CD1c-positive myeloid dendritic cell (primary cell): ENCODE measurements around the gene COL13A1.
A peak's percentile ranks its signal among the peaks of the same experiment; 100 is the strongest.

ENCODE experiments used
- DNase-seq: peaks from one replicate; pipeline ENCODE4 v3.0.0-alpha.2; 2016; ENCODE audit errors: extremely low spot score

COL13A1 gene

DNA sequence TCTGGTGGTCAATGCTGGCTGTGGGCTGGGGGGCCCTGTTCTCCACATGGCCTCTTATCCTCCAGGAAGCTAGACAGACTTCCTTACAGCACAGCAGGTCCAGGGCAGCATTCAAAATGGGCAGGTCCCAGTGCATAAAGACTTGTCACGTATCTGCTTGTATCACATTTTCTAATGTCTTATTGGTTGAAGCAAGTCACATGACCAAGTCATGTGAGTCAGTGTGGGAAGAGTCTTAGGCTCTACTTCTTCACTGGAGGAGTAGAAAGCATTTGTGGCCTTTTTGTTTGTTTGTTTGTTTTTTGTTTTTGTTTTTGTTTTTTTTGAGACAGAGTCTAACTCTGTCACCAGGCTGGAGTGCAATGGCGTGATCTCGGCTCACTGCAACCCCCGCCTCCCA lies 104.7 kb downstream of the COL13A1 start:
- DNase-seq = peak; percentile 16

DNA sequence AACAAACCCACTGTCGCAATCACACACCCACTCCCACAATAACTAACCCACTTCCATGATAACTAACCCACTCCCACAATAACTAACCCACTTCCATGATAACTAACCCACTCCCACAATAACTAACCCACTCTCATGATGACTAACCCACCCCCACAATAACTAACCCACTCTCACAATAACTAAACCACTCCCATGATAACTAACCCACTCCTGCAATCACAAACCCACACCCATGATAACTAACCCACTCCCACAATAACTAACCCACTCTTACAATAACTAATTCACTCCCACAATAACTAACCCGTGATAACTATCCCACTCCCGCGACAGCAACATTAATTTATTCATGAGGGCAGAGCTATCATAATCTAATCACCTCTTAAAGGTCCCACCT lies 105.8 kb downstream of the COL13A1 start:
- DNase-seq = no peak

DNA sequence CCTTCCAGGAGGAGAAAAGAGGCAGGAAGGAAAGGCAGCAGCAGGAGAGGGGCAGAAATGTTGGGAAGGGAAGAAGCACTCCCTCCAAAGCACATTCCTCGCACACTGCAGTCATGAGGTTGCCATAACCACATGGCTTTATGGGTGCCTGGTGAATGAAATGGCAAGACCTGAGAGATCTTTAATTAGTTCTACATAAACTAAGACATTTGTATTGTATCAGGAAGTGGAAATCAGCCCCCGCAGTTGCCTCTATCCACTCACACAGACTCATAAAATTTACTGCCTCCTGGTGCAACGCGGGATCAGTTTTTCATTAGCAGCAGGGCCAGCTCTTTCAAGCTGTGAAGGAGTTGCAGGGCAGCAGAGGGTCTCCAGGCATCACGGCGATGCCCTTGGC lies 106.4 kb downstream of the COL13A1 start:
- peak; percentile 10 for DNase-seq

DNA sequence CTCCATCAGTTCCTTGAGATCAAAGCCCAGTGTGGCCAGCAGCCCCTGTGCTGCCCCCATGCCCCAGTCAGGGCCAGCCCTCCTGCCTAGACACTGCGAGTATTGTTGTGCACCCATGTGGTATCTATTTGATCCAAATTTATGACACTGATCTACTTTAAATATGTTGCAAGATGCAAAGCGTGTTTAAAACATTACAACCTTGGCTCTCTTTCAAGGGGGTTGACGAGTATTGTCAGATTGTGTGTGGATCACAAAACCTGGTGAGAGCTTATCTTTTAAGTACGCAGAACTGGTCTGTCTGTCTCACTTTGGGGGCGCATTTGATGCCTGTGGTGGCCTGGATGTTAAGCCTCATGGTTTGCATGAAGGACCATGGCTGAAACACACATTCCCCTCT lies 108.9 kb downstream of the COL13A1 start:
- DNase-seq = no peak

DNA sequence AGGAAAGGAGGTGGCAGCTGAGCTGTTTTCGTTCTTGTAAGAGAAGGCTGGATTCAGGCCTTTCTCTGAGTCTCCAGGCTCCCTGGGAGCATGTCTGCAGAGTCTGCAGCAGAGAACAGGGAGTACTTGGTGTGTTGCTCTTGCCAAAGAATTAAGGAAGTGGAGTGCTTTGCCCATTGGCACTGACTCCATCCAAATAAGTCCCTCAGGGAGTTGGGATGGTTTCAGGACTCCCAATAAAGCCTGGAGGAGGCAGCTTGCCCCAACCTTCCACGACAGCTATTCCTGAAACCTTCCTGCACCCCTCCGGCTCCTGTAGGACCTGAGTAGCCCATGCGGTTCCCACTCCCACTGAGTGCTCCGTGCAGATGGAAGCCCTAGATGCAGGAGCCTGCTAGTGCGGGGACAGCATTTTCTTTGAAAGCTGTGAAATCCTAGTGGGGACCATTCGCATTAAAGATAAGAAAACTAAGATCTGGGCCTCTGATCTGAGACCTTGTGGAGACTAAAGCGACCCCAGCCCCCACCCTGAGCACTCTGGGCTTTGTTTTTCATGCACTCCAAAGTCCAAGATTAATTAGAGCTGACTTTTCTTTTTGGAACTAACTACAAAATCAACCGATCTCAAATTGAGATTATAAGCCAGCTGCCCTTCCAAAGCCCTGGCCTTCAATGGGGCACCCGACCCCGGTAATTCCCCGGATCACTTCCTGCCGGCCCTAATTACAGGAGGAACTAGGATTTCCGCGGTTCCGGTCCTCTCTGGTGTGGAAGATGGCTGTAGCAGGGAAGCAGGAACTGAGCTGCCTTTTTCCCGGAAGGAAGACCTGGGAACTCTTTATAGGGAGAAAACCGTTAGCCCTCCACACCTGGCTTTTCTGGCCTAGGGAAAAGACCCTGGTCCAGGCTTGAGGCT lies 110.2 kb downstream of the COL13A1 start:
- DNase-seq = no peak

DNA sequence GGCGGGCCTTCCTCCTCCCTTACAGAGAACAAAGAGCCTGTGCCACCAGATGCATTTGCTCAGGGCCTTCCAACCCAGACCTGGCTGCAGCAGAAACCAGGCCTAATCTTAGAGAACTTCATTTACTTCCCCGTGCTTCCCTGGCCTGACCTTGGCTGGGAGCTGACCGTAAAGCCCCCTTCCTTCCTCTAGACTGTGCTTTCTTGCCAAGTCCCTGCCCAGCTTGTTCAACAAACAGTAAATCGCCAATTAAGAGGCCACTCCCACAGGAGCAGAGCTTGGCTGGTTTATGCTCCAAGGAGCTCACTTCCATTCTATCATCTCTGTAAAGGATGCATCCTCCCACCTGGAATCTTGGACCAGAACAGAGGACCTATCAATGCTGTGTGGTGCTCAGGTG lies 110.9 kb downstream of the COL13A1 start:
- no peak for DNase-seq

DNA sequence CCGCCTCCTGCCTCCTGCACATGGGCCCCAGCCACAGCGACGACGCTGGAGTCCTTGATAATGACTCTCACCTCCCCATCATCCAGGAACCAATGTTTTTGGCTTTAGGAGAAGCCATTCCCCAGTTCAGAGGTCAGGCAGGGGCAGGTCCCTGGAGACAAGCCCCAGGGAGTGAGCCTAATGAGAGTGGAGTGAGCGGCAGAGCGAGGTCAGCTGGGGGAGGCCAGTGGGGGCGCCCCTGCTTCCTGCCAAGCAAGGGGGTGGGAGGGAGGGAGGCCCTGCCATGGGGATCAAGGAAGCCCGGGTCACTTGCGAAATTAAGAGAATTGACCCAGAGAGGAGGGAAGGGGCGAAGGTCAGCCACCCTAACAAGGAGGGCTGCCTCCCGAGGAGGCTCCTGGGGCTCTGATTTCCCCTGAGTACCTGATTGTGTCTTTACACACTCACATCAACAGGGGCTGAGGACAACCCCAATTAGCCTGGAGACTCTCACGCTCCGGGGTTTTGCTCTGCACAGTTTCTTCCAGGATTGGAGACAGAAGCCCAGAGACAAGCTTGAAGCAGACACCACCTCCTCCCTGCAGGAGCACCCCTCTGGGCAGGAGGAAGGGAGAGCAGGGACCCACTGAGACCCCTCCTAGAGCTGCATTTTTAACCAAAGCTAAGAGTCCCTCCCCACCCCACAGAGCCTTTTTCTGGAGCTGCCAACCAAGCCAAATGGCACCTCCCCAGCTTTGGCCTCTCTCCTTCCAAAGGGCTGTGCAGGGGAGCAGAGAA lies 112.1 kb downstream of the COL13A1 start:
- DNase-seq = no peak

DNA sequence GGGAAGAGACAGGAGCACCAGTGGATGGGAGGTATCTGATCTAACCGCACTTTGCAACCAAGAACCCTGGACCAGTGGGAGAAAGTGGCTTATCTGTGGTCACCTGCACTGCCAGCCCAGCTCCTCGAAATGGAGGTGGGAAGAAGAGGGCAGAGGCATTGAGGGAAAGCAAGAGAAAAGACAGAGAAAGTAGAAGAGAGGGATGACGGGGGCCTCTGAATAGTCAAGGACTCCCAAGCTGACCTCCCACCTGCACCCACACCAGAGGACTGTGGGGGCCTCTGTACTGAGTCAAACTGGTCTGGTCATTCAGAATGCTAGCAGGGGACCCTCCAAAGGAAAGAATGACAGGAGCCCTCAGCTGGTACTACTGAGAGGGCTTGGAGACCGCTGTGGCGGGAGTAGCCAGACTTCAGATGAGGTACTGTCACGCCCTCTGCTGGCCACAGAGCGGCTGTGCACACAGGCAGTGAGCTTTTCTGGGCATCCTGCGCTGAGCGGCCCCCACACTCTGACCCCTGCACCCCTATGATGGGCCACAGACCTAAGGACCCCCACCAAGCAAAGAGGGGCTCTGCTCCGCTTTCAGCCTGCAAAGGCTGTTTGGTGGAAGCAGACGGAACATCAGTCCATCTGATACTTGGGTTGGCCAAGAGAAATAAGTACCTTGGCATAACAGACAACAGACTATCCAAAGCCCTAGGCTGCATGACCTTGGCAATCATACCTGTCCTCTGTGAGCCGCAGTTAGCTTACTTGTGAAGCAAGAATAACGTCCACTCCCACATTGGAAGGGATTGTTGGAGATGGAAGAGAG lies 112.9 kb downstream of the COL13A1 start:
- peak; percentile 64 for DNase-seq

DNA sequence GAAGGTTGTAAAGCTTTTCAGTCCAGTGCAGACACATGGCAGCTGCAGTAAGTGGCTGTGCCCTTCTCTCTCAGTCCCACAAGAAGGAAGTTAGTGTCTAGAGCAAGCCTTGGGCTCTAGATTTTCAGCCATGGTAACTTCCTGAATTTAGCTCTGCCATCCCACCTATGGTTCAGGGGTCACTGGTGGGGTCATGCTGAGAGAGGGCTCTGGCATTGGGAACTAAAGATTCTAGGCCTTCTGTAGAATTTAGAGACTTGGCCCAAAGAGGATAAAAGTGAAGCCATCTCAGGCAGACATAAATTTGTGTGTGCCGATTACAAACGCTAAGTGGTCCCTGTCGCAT lies 113.5 kb downstream of the COL13A1 start:
- peak; percentile 5 for DNase-seq

DNA sequence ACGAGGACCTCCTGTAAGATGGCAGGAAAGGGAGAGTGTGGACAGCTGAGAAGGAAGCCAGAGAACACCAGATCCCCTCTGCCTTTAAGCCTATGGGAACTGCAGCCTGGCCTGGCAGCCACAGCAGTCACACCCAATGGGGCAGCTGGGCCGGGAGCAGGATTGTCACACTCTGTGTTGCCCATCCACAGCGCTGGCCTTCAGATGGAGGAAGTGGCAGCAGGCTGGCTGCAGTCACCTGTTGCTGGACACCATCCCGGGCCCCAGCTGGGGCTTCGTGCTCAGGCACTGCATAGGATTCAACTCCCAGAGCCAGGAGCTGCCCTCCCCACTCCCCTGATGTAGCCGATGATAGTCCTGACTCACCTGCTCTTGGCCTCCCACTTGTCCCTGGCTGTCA lies 114.4 kb downstream of the COL13A1 start:
- DNase-seq = no peak

DNA sequence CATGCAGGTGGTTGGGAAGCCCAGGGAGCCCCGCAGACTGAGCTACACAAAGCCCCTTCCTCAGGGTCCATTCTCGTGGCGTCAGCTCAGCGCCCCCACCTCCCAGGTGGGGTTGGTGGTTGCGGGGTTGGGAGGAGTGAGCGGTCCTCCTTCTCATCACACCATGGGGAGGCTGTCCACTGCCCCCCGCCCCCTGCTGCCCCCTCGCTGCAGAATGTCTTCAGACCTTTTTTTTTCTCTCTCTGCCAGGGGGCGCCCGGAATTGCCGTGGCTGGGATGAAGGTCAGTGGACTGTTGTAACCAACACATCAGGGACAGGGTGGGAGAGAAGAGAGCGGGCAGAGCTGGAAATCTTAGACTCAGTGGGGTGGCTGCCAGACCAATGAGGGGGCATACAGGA lies 116.3 kb downstream of the COL13A1 start:
- no peak for DNase-seq

DNA sequence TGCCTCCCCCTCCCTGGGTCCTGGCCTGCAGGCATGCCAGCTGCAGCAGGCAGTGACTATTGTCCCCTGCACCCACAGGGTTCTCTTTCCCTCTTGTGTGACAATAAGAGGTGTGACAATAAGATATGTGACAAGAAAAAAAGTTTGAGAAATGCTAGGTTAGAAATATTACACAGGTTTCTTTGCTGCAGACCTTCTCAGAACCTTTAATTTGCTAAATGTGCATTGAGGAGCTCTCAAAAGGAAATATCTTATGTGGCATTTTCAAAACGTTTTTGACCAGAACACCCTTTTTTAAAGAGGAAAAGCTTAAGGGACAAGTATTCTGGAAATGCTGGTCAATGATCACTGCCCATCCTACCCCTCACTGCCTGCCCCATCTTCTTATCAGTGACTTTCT lies 117.5 kb downstream of the COL13A1 start:
- DNase-seq = no peak

DNA sequence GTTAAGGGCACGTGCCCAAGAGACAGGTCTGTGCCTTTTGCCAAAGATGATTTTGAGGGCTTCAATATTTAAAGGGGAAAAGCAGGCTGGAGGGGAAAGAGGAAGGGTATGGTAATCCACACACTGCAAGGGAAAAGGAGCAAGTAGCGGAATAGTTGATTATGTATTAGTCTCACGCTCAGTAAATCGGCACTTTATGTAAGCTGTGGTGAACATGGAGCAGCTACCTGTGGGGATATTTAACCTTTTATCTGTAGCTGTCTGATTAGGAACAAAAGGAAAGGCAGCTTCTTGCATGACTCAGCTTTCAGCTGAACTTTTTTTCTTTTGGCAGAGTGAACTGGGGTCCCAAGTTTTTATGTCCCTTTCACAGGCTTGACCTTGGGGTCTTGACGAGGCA lies 123.4 kb downstream of the COL13A1 start:
- no peak for DNase-seq

DNA sequence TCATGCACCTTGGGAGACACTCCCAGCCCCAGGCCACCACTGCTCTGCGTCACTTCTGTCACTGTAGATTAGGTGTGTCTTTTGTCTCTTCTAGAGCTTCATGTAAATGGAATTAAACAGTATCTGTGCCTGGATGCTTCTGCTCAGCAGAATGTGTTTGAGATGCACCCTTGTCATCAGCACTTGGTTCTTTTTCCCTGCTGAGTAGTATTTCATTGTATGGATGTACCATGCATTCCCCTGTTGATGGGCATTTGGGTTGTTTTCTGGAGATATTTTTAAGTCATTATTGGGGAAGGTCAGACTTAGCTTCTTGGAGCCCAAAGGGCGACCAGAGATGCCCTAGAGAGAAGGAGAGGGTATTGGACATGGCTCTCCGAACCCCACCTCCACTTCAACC lies 126.6 kb downstream of the COL13A1 start:
- DNase-seq = no peak

DNA sequence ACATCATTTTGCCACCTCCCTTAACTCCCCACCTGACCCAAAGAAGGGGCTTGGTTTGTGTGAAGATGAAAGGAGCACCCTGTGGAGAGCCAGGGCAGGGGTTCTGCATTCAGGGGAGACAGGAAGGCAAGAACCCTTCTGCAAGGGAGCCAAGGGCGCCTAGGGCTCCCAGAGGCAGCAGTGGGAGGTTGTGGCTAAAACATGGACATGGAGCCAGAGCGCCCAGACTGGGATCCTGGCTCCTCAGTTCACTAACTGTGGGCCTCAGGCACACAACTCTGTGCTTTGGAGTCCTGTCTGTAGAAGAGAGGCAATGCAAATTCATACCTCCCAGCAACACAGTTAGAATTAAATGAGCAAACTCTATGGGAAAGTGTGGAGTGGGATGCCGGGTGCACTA lies 127.9 kb downstream of the COL13A1 start:
- no peak for DNase-seq

DNA sequence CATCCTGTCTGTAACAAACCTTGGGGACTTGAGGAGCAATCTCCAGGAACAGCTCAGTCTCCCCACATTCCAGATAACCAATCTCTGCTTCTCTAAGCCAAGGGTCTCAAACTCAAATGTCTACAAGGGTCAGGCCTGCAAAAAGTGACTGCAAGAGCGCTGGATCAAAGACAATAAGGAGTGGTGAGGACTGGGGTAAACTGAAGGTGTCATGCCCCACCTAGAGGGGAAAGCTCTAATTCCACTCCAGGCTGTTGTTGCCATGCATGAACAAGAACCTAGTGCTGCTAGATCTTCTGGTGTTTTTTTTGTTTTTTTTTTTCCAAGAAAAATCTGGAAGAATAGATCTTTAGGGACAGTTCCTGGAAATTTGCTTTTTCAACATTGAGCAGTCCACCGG lies 133.1 kb downstream of the COL13A1 start:
- no peak for DNase-seq

DNA sequence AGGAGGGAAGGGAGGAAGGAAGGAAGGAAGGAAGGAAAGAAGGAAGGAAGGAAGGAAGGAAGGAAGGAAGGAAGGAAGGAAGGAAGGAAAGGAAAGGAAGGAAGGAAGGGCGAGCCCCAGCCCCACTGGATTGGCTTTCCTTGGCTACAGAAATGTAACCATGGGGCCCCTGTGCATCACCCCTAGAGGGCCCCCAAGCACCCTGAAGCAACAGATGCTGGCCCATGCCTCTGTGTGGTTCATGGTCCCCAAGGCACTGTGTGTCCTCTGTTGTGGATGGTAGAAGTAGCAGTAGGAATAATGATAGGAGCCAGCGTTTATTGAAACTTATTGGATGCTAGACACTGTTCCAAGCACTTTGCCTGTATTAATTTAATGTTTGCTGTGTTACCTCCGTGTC lies 134.4 kb downstream of the COL13A1 start:
- peak; percentile 20 for DNase-seq

DNA sequence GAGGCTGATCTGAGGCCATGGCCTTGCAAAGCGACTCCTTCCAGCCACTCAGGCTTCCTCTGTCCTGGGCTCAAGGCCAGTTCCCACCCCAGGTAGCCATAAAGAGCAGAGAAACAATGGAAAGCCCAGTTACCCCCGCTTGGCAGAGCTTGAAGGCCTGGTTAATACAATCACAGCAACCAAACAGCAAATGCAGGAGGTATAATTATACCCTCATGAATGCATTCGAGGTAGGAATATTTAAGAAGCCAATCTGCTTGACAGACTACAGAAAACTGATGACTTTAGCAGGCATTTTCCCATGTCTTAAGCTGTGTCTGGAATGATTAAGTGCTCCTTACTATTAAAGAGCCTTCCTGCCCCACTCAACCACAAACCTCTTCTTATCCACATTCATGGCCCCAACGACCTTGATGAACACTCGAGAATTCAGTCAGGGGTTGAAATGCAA lies 136.9 kb downstream of the COL13A1 start:
- DNase-seq = no peak

DNA sequence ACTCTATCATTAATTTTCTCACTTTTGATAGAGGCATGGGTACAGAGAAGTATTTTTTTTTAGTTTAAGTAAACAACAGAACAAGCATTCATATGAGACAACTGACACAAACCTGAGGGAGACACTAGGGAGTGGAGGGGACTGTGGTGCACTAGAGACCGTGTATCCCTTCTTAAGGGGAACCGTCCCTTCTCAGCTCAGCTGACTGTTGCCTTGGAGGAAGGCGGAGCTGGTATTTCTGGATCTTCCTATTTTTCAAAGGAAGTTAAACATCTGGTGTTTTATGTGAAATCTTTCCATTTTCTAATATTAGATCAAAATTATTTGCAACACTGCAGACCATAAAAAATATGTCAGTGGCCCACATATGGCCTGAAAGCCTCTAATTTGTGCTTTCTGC lies 137.4 kb downstream of the COL13A1 start:
- DNase-seq = peak; percentile 35

DNA sequence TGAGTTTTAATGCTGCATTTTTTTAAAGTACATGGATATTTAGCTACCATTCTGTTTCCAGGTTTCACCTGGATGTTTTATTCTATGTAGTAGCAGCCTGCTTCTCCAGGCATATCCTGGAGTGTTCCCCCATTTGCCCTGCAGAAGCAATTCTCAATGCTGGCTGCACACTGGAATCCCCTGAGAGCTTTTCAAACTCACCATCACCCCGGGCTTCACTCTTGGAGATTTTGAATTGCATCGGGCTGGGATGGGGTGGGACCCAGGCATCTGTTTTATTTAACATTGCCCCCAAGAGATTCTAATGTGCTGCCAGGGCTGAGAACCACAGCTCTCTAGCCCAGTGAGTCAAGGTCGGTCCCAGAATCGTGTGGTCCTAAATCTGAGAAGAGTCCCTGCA lies 137.8 kb downstream of the COL13A1 start:
- no peak for DNase-seq

DNA sequence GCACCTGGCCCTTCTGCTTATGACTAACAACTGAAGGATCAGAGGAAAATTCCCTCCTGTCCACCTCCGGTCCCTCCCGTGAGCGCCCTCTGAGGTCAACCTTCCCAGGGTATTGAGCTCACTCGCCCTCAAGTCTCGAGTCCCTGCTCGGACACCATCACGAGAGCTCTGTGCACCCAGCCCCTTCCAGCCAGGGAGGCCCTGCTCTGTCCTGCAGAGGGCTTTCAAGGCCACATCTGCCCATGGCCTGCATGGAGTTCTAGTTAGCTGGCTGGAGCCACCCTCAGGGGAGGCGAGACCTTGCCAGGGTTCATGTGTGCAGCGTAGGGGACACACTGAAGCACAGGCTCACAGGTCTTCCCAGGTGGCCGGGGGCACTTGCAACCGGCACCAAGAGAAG lies 140.0 kb downstream of the COL13A1 start:
- no peak for DNase-seq

DNA sequence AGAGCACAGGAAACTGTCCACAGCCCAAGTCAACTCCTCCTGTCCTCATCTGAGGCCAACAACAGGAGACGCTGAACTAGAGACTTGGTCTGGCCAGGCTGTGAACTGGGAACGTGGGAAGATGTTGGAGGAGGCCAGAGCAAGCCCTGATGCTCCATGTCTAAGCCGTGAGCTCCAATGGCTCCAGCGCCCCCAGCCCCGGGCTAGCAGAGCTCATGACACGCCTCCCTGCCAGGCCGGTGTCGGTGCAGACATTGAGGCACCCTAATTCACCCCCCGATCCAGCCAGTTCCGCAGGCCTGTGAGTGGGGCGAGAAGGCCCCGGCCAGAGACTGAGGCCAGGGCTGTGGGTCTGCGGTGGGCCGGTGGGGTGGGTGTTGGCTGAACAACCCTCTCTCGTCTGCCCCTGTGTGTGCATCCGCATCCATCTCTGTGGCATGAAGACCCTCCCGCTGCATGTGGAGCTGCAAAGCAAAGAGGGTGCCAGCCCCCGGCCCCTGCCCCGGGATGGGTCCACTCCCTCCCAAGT lies 141.7 kb downstream of the COL13A1 start:
- no peak for DNase-seq
